Fibroblast of lung (primary cell): ENCODE measurements around the gene AADACL3.

ENCODE experiments used
- EZH2 ChIP-seq: IDR thresholded peaks from 2 replicates; pipeline ENCODE4 v1.5.1; 2012; ENCODE audit warnings: low read length, control low read depth, mild to moderate bottlenecking; ENCODE audit errors: missing control alignments
- TF ChIP-seq, protein P1 (sequence below), 2 donors: IDR thresholded peaks in 1 of 2; conservative IDR thresholded peaks in 1 of 2; 1 replicate in 1 of 2; 2 replicates in 1 of 2; pipeline ENCODE4 v1.5.1; 2011 to 2012; ENCODE audit warnings: low read length in 2 of 2, control low read depth in 1 of 2, inconsistent platforms in 1 of 2, low read depth in 1 of 2, mild to moderate bottlenecking in 1 of 2

DNA sequence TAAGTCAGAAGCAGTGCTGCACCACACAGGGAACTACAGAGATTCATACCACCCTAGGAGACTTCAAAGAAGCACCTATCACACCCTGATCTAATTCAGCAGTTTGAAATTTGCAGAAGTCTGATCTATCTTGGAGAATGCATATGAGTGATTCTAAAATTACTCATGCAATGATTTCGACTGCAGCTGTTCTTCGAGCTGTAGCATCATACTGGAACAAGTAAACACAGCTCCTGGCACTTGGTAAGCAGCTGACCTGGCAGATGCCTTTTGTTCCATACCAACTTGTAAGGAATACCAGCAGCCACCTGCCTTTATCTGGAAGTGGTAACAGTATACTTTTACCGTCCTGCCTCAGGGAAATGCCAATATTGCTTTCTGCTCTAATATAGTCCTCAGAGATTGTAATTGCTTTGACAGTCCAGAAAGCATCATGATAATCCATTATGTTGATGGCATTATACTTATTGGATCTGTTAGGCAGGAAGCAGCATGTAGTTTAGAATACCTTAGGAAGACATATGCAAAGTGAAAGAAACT is 46.3 kb upstream of the AADACL3 start:
- TF ChIP-seq, protein P1, sequence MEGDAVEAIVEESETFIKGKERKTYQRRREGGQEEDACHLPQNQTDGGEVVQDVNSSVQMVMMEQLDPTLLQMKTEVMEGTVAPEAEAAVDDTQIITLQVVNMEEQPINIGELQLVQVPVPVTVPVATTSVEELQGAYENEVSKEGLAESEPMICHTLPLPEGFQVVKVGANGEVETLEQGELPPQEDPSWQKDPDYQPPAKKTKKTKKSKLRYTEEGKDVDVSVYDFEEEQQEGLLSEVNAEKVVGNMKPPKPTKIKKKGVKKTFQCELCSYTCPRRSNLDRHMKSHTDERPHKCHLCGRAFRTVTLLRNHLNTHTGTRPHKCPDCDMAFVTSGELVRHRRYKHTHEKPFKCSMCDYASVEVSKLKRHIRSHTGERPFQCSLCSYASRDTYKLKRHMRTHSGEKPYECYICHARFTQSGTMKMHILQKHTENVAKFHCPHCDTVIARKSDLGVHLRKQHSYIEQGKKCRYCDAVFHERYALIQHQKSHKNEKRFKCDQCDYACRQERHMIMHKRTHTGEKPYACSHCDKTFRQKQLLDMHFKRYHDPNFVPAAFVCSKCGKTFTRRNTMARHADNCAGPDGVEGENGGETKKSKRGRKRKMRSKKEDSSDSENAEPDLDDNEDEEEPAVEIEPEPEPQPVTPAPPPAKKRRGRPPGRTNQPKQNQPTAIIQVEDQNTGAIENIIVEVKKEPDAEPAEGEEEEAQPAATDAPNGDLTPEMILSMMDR (conservative IDR thresholded peaks at IDR 0.05 in 1 of 2, IDR thresholded peaks at IDR 0.05 in 1 of 2; ENCODE audit: low read depth in 1 of 2, low read length in 2 of 2), result no peak
- TF ChIP-seq EZH2, result no peak
